A549 (cell line): Measurements from ENCODE around the gene DGKD. TPM values are rescaled to one million over a fixed set of nuclear protein-coding genes. Genes with fewer than 3 reads are reported as not detected.

Source experiments
- ATAC-seq, 2 experiments: fragments of 200-7000 bp in 1 of 2; fragments of >200 bp in 1 of 2; cut with Nextera tagmentation in 1 of 2; cut with Tn5 transposase in 1 of 2; 3 replicates each; pipeline versions ENCODE4 v1.8.0 to v1.9.1; 2018 to 2020; ENCODE audit warnings: mild to moderate bottlenecking in 1 of 2, moderate library complexity in 1 of 2
- CTCF ChIA-PET: fragments of 300-600 bp; sonication (Branson Sonifier 250); formaldehyde crosslinking; extraction: SDS; loops from one replicate; lab custom pipeline; 2021; ENCODE audit warnings: antibody characterized with exemption, inconsistent platforms; lab: Yijun Ruan, JAX
- POLR2A ChIA-PET: fragments of 350-600 bp; formaldehyde crosslinking; extraction: SDS; loops from one replicate; lab custom pipeline; 2021; ENCODE audit warnings: antibody characterized with exemption, inconsistent platforms; lab: Yijun Ruan, JAX
- DNase-seq, 2 experiments: peaks; one replicate each; pipeline versions ENCODE4 v3.0.0 to v3.0.0-alpha.2; 2011 to 2016; ENCODE audit warnings: low read depth in 1 of 2, low spot score in 1 of 2
- FAIRE-seq: peaks from 2 replicates; lab custom pipeline; 2011; peaks lifted over from hg19 to GRCh38; lab: Jason Lieb, UNC
- H3K27ac ChIP-seq, 2 experiments: fragments of >200 bp; sonication (Bioruptor Twin); formaldehyde crosslinking; 3 replicates each; pipeline ENCODE4 v1.5.1; 2016 to 2017
- H3K4me1 ChIP-seq: fragments of >200 bp; sonication (Bioruptor Twin); formaldehyde crosslinking; 3 replicates; pipeline ENCODE4 v1.6.1; 2016
- H3K4me2 ChIP-seq: fragments of >200 bp; sonication (Bioruptor Twin); formaldehyde crosslinking; 3 replicates; pipeline ENCODE4 v1.6.1; 2016
- H3K4me3 ChIP-seq: fragments of >200 bp; sonication (Bioruptor Twin); formaldehyde crosslinking; 3 replicates; pipeline ENCODE4 v1.5.1; 2016
- H3K9me3 ChIP-seq: fragments of >200 bp; sonication (Bioruptor Twin); formaldehyde crosslinking; 3 replicates; pipeline ENCODE4 v1.6.1; 2016
- CBX2 ChIP-seq: fragments of 200-600 bp; sonication (generic); IDR thresholded peaks from 2 replicates; pipeline ENCODE4 v1.6.1; 2016; ENCODE audit warnings: low read depth, mild to moderate bottlenecking, borderline replicate concordance
- CEBPB ChIP-seq, 2 experiments: fragments of >200 bp in 1 of 2; sonication (Bioruptor Twin) in 1 of 2; formaldehyde crosslinking in 1 of 2; IDR thresholded peaks; 2 replicates each; pipeline ENCODE4 v1.6.1; 2012 to 2016
- E2F6 ChIP-seq: IDR thresholded peaks from 2 replicates; pipeline ENCODE4 v1.6.1; 2012; ENCODE audit warnings: low read depth, borderline replicate concordance
- ELK1 ChIP-seq: fragments of 150-350 bp; IDR thresholded peaks from 2 replicates; pipeline ENCODE4 v1.6.1; 2014; ENCODE audit warnings: low read depth, mild to moderate bottlenecking, low read length
- FOXS1 ChIP-seq: fragments of 250-450 bp; sonication (Bioruptor Pico); IDR thresholded peaks from 2 replicates; pipeline ENCODE4 v1.5.0; 2020; ENCODE audit warnings: mild to moderate bottlenecking, moderate library complexity
- HOXA7 ChIP-seq: fragments of 250-450 bp; sonication (Bioruptor Pico); IDR thresholded peaks from 2 replicates; pipeline ENCODE4 v1.5.0; 2020; ENCODE audit warnings: mild to moderate bottlenecking, moderate library complexity
- HOXB13 ChIP-seq: fragments of 250-450 bp; sonication (Bioruptor Pico); IDR thresholded peaks from 2 replicates; pipeline ENCODE4 v1.5.0; 2020; ENCODE audit warnings: low read depth, mild to moderate bottlenecking, moderate library complexity
- KDM5A ChIP-seq: fragments of 200-600 bp; sonication (generic); IDR thresholded peaks from 2 replicates; pipeline ENCODE4 v1.6.1; 2016; ENCODE audit warnings: antibody characterized with exemption, mild to moderate bottlenecking
- MYC ChIP-seq: IDR thresholded peaks from 2 replicates; pipeline ENCODE4 v1.6.1; 2012; ENCODE audit warnings: mild to moderate bottlenecking, inconsistent platforms, low read length, improper control_type of control experiment, borderline replicate concordance
- NR3C1 ChIP-seq: fragments of >200 bp; sonication (Bioruptor Twin); formaldehyde crosslinking; IDR thresholded peaks from 3 replicates; pipeline ENCODE4 v1.6.1; 2017
- TFCP2L1 ChIP-seq: fragments of 250-450 bp; sonication (Bioruptor Pico); IDR thresholded peaks from 2 replicates; pipeline ENCODE4 v1.5.0; 2021; ENCODE audit warnings: mild to moderate bottlenecking
- TP53 ChIP-seq: fragments of 250-450 bp; sonication (Bioruptor Pico); IDR thresholded peaks from 2 replicates; pipeline ENCODE4 v1.5.0; 2021; ENCODE audit warnings: mild to moderate bottlenecking, moderate library complexity
- WGBS: methylation state at CpG from one replicate; pipeline ENCODE4 v1.1.6; 2017; ENCODE audit errors: missing lambda C conversion rate; 5-methylcytosine and 5-hydroxymethylcytosine counted together
- polyA plus RNA-seq, 4 experiments: library from polyadenylated mRNA; depleted of rRNA in 3 of 4; stranded (reverse); fragments of >200 nt; fragmentation: RNase III in 1 of 4; extraction: RNeasy Plus Mini Kit Qiagen cat#74134 plus additional on column Dnase treatment in 1 of 4; gene quantifications; 2 replicates in 3 of 4; 3 replicates in 1 of 4; pipeline ENCODE4 v1.2.3, GENCODE V29; 2011 to 2017

The DGKD gene
- polyA plus RNA-seq, 2 of the 4 experiments (the other 2 are of a cell fraction) = 68.8 to 99.6 TPM

- H3K27ac ChIP-seq = peak overlapping the region; percentile 26 to 98; a peak in 5 of 6 replicates
- H3K4me3 ChIP-seq = no peak overlapping the region
- H3K4me1 ChIP-seq = peaks cover 16% of the 10 kb centered on the region
- 85% methylated on average over 16 of the region's 22 CpGs for whole genome bisulfite sequencing
- ATAC-seq (peak in 1 of 2 experiments; percentile 2; a peak in 3 of 6 replicates), FAIRE-seq (no peak), DNase-seq (no peak)
- no peaks in the 10 kb centered on the region for H3K9me3 ChIP-seq
- CTCF ChIA-PET = interaction anchor here (0.6 to 1.9 kb wide), 3 partner anchors 15 to 32 kb away, joined by 3 to 6 read pairs (median 3); no protein-coding TSS in a partner anchor
- no peak overlapping the region for H3K4me2 ChIP-seq
- POLR2A ChIA-PET = interaction anchor here (1.2 kb wide), 1 partner anchor 12 kb away, joined by 3 read pairs; no protein-coding TSS in a partner anchor
- no peak for TF ChIP-seq ELK1
Measured at GRCh38 chr2:233474308-233475160, 120.2 kb downstream of the DGKD start.

GRCh38 chr2:233476063-233476410, 121.7 kb downstream of the DGKD start:
- Histone ChIP-seq H3K4me1 (peaks cover 12% of the 10 kb centered on the region; the same call in 1 of the 3 replicates), H3K9me3 (no peaks in the 10 kb centered on the region), H3K4me3 (no peak overlapping the region), H3K27ac (peak overlapping the region; percentile 43 to 98; a peak in 4 of 6 replicates), H3K4me2 (no peak overlapping the region)
- DNase-seq (no peak), FAIRE-seq (no peak), ATAC-seq (no peak)
- ChIA-PET CTCF (interaction anchor here (0.5 to 1.3 kb wide), 4 partner anchors 17 to 255 kb away, joined by 3 to 4 read pairs (median 3); partner anchors contain the start of gene UGT1A5), POLR2A (no interaction called here)
- TF ChIP-seq CBX2 (no peak), TFCP2L1 (CRISPR knock-in tag) (no peak), CEBPB (IDR thresholded peaks at IDR 0.05) (no peak), FOXS1 (no peak), E2F6 (no peak)
- WGBS = 98% methylated on average over 14 of the region's 14 CpGs

GRCh38 chr2:233476651-233477547, 122.6 kb downstream of the DGKD start:
- peak in 1 of 2 experiments; percentile 2; a peak in 2 of 6 replicates for ATAC-seq
- ChIA-PET POLR2A (no interaction called here), CTCF (interaction anchor here (0.6 to 2.4 kb wide), 5 partner anchors 18 to 356 kb away, joined by 3 to 12 read pairs (median 3); no protein-coding TSS in a partner anchor)
- Histone ChIP-seq H3K27ac (peak overlapping the region; percentile 43 to 98; a peak in 4 of 6 replicates), H3K9me3 (no peaks in the 10 kb centered on the region; the same call in 2 of the 3 replicates), H3K4me2 (no peak overlapping the region), H3K4me1 (peaks cover 12% of the 10 kb centered on the region; the same call in 2 of the 3 replicates), H3K4me3 (no peak overlapping the region)
- 93% methylated on average over 45 of the region's 45 CpGs for WGBS
- DNase-seq = no peak
- FAIRE-seq = no peak
- TF ChIP-seq HOXA7 (CRISPR knock-in tag) = no peak
- no peak for TF ChIP-seq HOXB13 (CRISPR knock-in tag)
- TF ChIP-seq KDM5A = no peak
- no peak for TF ChIP-seq MYC
- TF ChIP-seq CEBPB (IDR thresholded peaks at IDR 0.05) = no peak
- TF ChIP-seq TP53 = no peak
- TF ChIP-seq NR3C1 = no peak
- no peak for TF ChIP-seq E2F6
